OCI-LY3 (cell line): ENCODE results near the gene ALG6.

Experiments
- H2AFZ ChIP-seq: fragments of 200-600, 300-600 bp; shearing (Covaris generic); 2 replicates; pipeline ENCODE4 v1.6.0; 2014; ENCODE audit warnings: antibody characterized with exemption, low read depth, low read length
- H3K27ac ChIP-seq: fragments of 200-600, 300-600 bp; sonication (generic); 2 replicates; pipeline ENCODE4 v1.5.1; 2014; ENCODE audit warnings: mild to moderate bottlenecking, low read length, moderate library complexity, mixed read lengths
- H3K27me3 ChIP-seq: fragments of 200-600, 300-600 bp; sonication (generic); 2 replicates; pipeline ENCODE4 v1.6.1; 2014; ENCODE audit warnings: low read depth, low read length, mixed read lengths
- H3K36me3 ChIP-seq: fragments of 200-600, 300-600 bp; sonication (generic); replicated peaks from 2 replicates; pipeline ENCODE3; 2014; ENCODE audit warnings: low read depth, low read length, mixed read lengths
- H3K4me1 ChIP-seq: fragments of 300-600, 200-600 bp; sonication (generic); 2 replicates; pipeline ENCODE4 v1.6.1; 2014; ENCODE audit warnings: low read length, mixed read lengths
- H3K4me2 ChIP-seq: fragments of 200-600, 300-600 bp; sonication (generic); 2 replicates; pipeline ENCODE4 v1.6.1; 2014; ENCODE audit warnings: low read length, mixed read lengths
- H3K4me3 ChIP-seq: fragments of 300-600, 200-600 bp; sonication (generic); 2 replicates; pipeline ENCODE4 v1.5.1; 2014; ENCODE audit warnings: antibody characterized with exemption, mild to moderate bottlenecking, low read length, moderate library complexity
- H3K79me2 ChIP-seq: fragments of 300-600, 200-600 bp; shearing (Covaris generic); 2 replicates; pipeline ENCODE4 v1.6.1; 2014; ENCODE audit warnings: mild to moderate bottlenecking, low read length, mixed read lengths
- H3K9ac ChIP-seq: fragments of 300-600, 200-600 bp; shearing (Covaris generic); 2 replicates; pipeline ENCODE4 v1.6.0; 2014; ENCODE audit warnings: mild to moderate bottlenecking, low read length, moderate library complexity
- H3K9me3 ChIP-seq: fragments of 200-600, 300-600 bp; shearing (Covaris generic); 2 replicates; pipeline ENCODE4 v1.6.1; 2014; ENCODE audit warnings: low read length, mixed read lengths; ENCODE audit not compliant: insufficient read depth
- H4K20me1 ChIP-seq: fragments of 200-600, 300-600 bp; sonication (generic); 2 replicates; pipeline ENCODE4 v1.6.1; 2016; ENCODE audit warnings: low read length, mixed read lengths; ENCODE audit not compliant: insufficient read depth
- CTCF ChIP-seq: fragments of 200-600, 300-600 bp; sonication (generic); IDR thresholded peaks from 2 replicates; pipeline ENCODE4 v1.5.1; 2014; ENCODE audit warnings: antibody characterized with exemption, low read length, low read depth
- EZH2phosphoT487 ChIP-seq: fragments of 200-600 bp; shearing (Covaris generic); IDR thresholded peaks from 2 replicates; pipeline ENCODE4 v1.6.1; 2018; ENCODE audit warnings: antibody characterized with exemption, mixed run types, low read depth

ALG6 gene

GRCh38 chr1:63405987-63406386, 38.6 kb downstream of the ALG6 start:
- Histone ChIP-seq H3K79me2 (no peaks in the 10 kb centered on the region), H3K36me3 (peaks cover 8% of the 10 kb centered on the region), H2AFZ (no peak overlapping the region), H3K4me3 (no peak overlapping the region), H3K4me2 (no peak overlapping the region), H3K27me3 (no peaks in the 10 kb centered on the region), H3K9ac (no peak overlapping the region), H3K9me3 (no peaks in the 10 kb centered on the region), H3K27ac (no peak overlapping the region), H3K4me1 (peaks cover 7% of the 10 kb centered on the region), H4K20me1 (no peaks in the 10 kb centered on the region)
- TF ChIP-seq CTCF (no peak), EZH2phosphoT487 (no peak)

- H4K20me1 ChIP-seq = no peaks in the 10 kb centered on the region
- no peak overlapping the region for H3K9ac ChIP-seq
- H3K79me2 ChIP-seq = no peaks in the 10 kb centered on the region
- H3K4me1 ChIP-seq = peaks cover 7% of the 10 kb centered on the region
- peaks cover 8% of the 10 kb centered on the region for H3K36me3 ChIP-seq
- H3K4me3 ChIP-seq = no peak overlapping the region
- H3K4me2 ChIP-seq = no peak overlapping the region
- H3K9me3 ChIP-seq = no peaks in the 10 kb centered on the region
- no peak overlapping the region for H2AFZ ChIP-seq
- no peaks in the 10 kb centered on the region for H3K27me3 ChIP-seq
- TF ChIP-seq CTCF (no peak), EZH2phosphoT487 (no peak)
- no peak overlapping the region for H3K27ac ChIP-seq
These were observed 39.6 kb downstream of the ALG6 start for GRCh38 chr1:63407002-63407401.

GRCh38 chr1:63408331-63408730, 40.9 kb downstream of the ALG6 start:
- no peak overlapping the region for H3K4me3 ChIP-seq
- no peak overlapping the region for H3K4me2 ChIP-seq
- peaks cover 3% of the 10 kb centered on the region for H3K4me1 ChIP-seq
- H3K36me3 ChIP-seq = peaks cover 8% of the 10 kb centered on the region
- no peak for TF ChIP-seq EZH2phosphoT487
- no peak for TF ChIP-seq CTCF
- H2AFZ ChIP-seq = no peak overlapping the region
- H3K27ac ChIP-seq = no peak overlapping the region
- no peaks in the 10 kb centered on the region for H3K79me2 ChIP-seq
- no peak overlapping the region for H3K9ac ChIP-seq
- H4K20me1 ChIP-seq = no peaks in the 10 kb centered on the region
- no peaks in the 10 kb centered on the region for H3K27me3 ChIP-seq
- no peaks in the 10 kb centered on the region for H3K9me3 ChIP-seq

- Histone ChIP-seq H3K4me1 (no peaks in the 10 kb centered on the region), H3K9ac (no peak overlapping the region)
These were observed 43.6 kb downstream of the ALG6 start for GRCh38 chr1:63411066-63411465.

More at GRCh38 chr1:63411066-63411465, 43.6 kb downstream of the ALG6 start:
- Histone ChIP-seq H3K9me3 (no peaks in the 10 kb centered on the region), H3K79me2 (no peaks in the 10 kb centered on the region), H3K4me3 (no peak overlapping the region), H2AFZ (no peak overlapping the region), H3K36me3 (peaks cover 3% of the 10 kb centered on the region), H3K27me3 (no peaks in the 10 kb centered on the region), H3K27ac (no peak overlapping the region), H4K20me1 (no peaks in the 10 kb centered on the region), H3K4me2 (no peak overlapping the region)
- TF ChIP-seq EZH2phosphoT487 (no peak), CTCF (no peak)
